Endothelial cell of umbilical vein (primary cell): ENCODE measurements around the gene ARHGEF28. TPM values are rescaled to one million over a fixed set of nuclear protein-coding genes. Genes with fewer than 3 reads are reported as not detected.

ENCODE experiments used
- BruUV-seq: library from RNA; stranded (reverse); fragments of 400-500 nt; replicated peaks from 2 replicates; lab custom pipeline; 2021; lab: Mats Ljungman, UMichigan
- CTCF ChIA-PET: fragments of 300-600, 350-600 bp; sonication (Branson Sonifier 250); formaldehyde crosslinking; loops from one replicate; lab custom pipeline; 2021; ENCODE audit warnings: antibody characterized with exemption, inconsistent platforms; lab: Charles Lee
- POLR2A ChIA-PET: fragments of 300-600, 350-600 bp; sonication (Branson Sonifier 250); formaldehyde crosslinking; loops from one replicate; lab custom pipeline; 2021; ENCODE audit warnings: antibody characterized with exemption, inconsistent platforms; lab: Charles Lee
- DNase-seq: peaks from one replicate; pipeline ENCODE4 v3.0.0-alpha.2; 2011; ENCODE audit warnings: low read depth, low spot score
- FAIRE-seq: peaks from 2 replicates; lab custom pipeline; 2011; peaks lifted over from hg19 to GRCh38; lab: Jason Lieb, UNC
- H2AFZ ChIP-seq: 2 replicates; pipeline ENCODE4 v1.6.0; 2012; ENCODE audit warnings: low read depth, low read length, control low read depth, inconsistent platforms
- H3K27ac ChIP-seq: 2 replicates; pipeline ENCODE4 v1.5.1; 2011; ENCODE audit warnings: low read depth, mild to moderate bottlenecking, control low read depth, low read length, moderate library complexity; ENCODE audit not compliant: insufficient read depth
- H3K27me3 ChIP-seq, 2 experiments: 2 replicates each; pipeline versions ENCODE4 v1.6.0 to v1.6.1; 2011; ENCODE audit warnings: low read length in 2 of 2, mixed read lengths in 1 of 2; ENCODE audit not compliant: control insufficient read depth in 2 of 2, insufficient read depth in 2 of 2
- H3K36me3 ChIP-seq, 2 experiments: 2 replicates in 1 of 2; 3 replicates in 1 of 2; pipeline ENCODE4 v1.5.1; 2011; ENCODE audit warnings: low read length in 2 of 2, mild to moderate bottlenecking in 1 of 2, moderate library complexity in 1 of 2; ENCODE audit not compliant: control insufficient read depth in 2 of 2, insufficient read depth in 2 of 2; ENCODE audit errors: extremely low read depth in 1 of 2
- H3K4me1 ChIP-seq: 3 replicates; pipeline ENCODE4 v1.5.1; 2011; ENCODE audit warnings: mild to moderate bottlenecking, low read length; ENCODE audit not compliant: control insufficient read depth, insufficient read depth; ENCODE audit errors: extremely low read depth
- H3K4me2 ChIP-seq: 2 replicates; pipeline ENCODE4 v1.6.1; 2011; ENCODE audit warnings: low read length, control low read depth, mixed read lengths; ENCODE audit not compliant: insufficient read depth
- H3K4me3 ChIP-seq, 3 experiments: fragments of 200-600 bp in 1 of 3; sonication (generic), shearing (Covaris generic) in 1 of 3; replicated peaks in 1 of 3; 2 replicates each; pipeline ENCODE4 v1.5.1; 2011 to 2016; ENCODE audit warnings: control low read depth in 3 of 3, low read length in 3 of 3, mild to moderate bottlenecking in 2 of 3, inconsistent platforms in 1 of 3, low read depth in 1 of 3, moderate library complexity in 1 of 3; ENCODE audit not compliant: insufficient read depth in 1 of 3
- H3K79me2 ChIP-seq: 2 replicates; pipeline ENCODE4 v1.6.0; 2012; ENCODE audit warnings: low read length, inconsistent platforms; ENCODE audit not compliant: control insufficient read depth, insufficient read depth
- H3K9ac ChIP-seq: replicated peaks from 2 replicates; pipeline ENCODE3; 2011; ENCODE audit warnings: low read length, control low read depth; ENCODE audit not compliant: insufficient read depth; ENCODE audit errors: extremely low read depth
- H3K9me1 ChIP-seq: replicated peaks from 3 replicates; pipeline ENCODE4 v1.6.0; 2011; ENCODE audit warnings: mild to moderate bottlenecking, low read length; ENCODE audit not compliant: control insufficient read depth, insufficient read depth; ENCODE audit errors: extremely low read depth
- H3K9me3 ChIP-seq: replicated peaks from 2 replicates; pipeline ENCODE4 v1.5.1; 2012; ENCODE audit warnings: low read length, inconsistent platforms; ENCODE audit not compliant: control insufficient read depth, insufficient read depth
- H4K20me1 ChIP-seq: replicated peaks from 2 replicates; pipeline ENCODE3; 2011; ENCODE audit warnings: mild to moderate bottlenecking, low read length; ENCODE audit not compliant: control insufficient read depth, insufficient read depth; ENCODE audit errors: extremely low read depth
- EZH2 ChIP-seq: IDR thresholded peaks from 2 replicates; pipeline ENCODE4 v1.6.1; 2012; ENCODE audit warnings: borderline replicate concordance, low read depth, mild to moderate bottlenecking, moderate library complexity, low read length, inconsistent platforms; ENCODE audit not compliant: severe bottlenecking
- FOS ChIP-seq: IDR thresholded peaks from 2 replicates; pipeline ENCODE4 v1.6.1; 2011; ENCODE audit warnings: mild to moderate bottlenecking, low read length, moderate library complexity, borderline replicate concordance; ENCODE audit not compliant: insufficient read depth
- JUN ChIP-seq: IDR thresholded peaks from 2 replicates; pipeline ENCODE4 v1.6.1; 2011; ENCODE audit warnings: borderline replicate concordance, low read depth; ENCODE audit not compliant: insufficient read length, insufficient read depth
- MYC ChIP-seq: IDR thresholded peaks from one replicate; pipeline ENCODE4 v1.6.1; 2011; ENCODE audit warnings: mild to moderate bottlenecking, low read depth, low read length
- POLR2AphosphoS5 ChIP-seq: IDR thresholded peaks from 2 replicates; pipeline ENCODE4 v1.6.1; 2012; ENCODE audit warnings: low read depth, mild to moderate bottlenecking, control low read depth, low read length, moderate library complexity; ENCODE audit not compliant: insufficient read depth
- dilution Hi-C: fragments of 300-500 bp; cut with MboI; formaldehyde crosslinking; loops from one replicate; pipeline ENCODE4 v1.15.0; 2019; ENCODE audit warnings: low sequenced_read_pairs; ENCODE audit not compliant: extremely low pct_ligation_motif_present
- intact Hi-C: fragments of 100-400 bp; cut with micrococcal nuclease; formaldehyde crosslinking; loops from one replicate; pipeline ENCODE4 v1.10.0; 2022
- polyA plus RNA-seq, 4 experiments: library from polyadenylated mRNA; depleted of rRNA in 3 of 4; stranded (reverse) in 3 of 4; unstranded in 1 of 4; fragments of >200 nt; gene quantifications; 2 replicates each; pipeline versions ENCODE4 v1.2.1 to v1.2.3, GENCODE V29; 2011 to 2012; ENCODE audit warnings: missing spikeins in 1 of 4
- total RNA-seq: library from RNA; stranded (reverse); gene quantifications from 2 replicates; pipeline ENCODE4 v1.2.3, GENCODE V29; 2021
- TF ChIP-seq, protein P1 (sequence below): IDR thresholded peaks from 2 replicates; pipeline ENCODE4 v1.6.1; 2011; ENCODE audit not compliant: insufficient read depth, insufficient read length
- TF ChIP-seq, protein P2 (sequence below), 2 donors: IDR thresholded peaks; 1 replicate in 1 of 2; 2 replicates in 1 of 2; pipeline ENCODE4 v1.5.1; 2011; ENCODE audit warnings: low read length in 2 of 2, mild to moderate bottlenecking in 2 of 2, moderate library complexity in 2 of 2, control low read depth in 1 of 2, inconsistent platforms in 1 of 2, low read depth in 1 of 2; ENCODE audit not compliant: insufficient read depth in 1 of 2; ENCODE audit errors: extremely low read depth in 1 of 2

The ARHGEF28 gene
- total and polyA plus RNA-seq, 2 donors (not counting 3 experiments of a cell fraction or from before 2014, with no cell fraction given): 29.5 to 108 TPM

DNA sequence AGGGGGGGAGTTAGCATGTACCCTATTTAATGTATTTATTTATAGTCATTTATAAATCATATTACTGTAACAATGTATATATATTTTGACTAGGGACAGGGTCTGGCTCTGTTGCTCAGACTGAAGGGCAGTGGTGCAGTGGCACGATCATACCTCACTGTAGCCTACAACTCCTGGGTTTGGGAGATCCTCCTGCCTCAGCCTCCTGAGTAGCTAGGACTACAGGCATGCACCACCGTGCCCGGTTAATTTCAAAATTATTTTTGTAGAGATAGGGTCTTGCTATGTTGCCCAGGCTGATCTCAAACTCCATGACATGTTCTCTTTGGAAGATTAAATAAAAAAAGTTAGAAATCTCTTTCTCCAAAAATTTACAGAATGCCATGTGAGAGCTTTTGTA is 52.8 kb downstream of the ARHGEF28 start:
- dilution Hi-C loops: no loop called here

More for the DNA sequence above, 52.8 kb downstream of the ARHGEF28 start:
- intact Hi-C loops: no loop called here
- ChIA-PET CTCF (interaction anchor here (0.6 to 2.6 kb wide), 5 partner anchors 11 to 109 kb away, joined by 3 to 6 read pairs (median 4); no protein-coding TSS in a partner anchor), POLR2A (no interaction called here)
- H3K4me1 ChIP-seq: peaks cover 13% of the 10 kb centered on the region
- TF ChIP-seq FOS: no peak
- TF ChIP-seq POLR2AphosphoS5: no peak
- TF ChIP-seq JUN: no peak
- TF ChIP-seq EZH2: no peak
- TF ChIP-seq, protein P1, sequence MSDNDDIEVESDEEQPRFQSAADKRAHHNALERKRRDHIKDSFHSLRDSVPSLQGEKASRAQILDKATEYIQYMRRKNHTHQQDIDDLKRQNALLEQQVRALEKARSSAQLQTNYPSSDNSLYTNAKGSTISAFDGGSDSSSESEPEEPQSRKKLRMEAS: no peak
- TF ChIP-seq, protein P2, sequence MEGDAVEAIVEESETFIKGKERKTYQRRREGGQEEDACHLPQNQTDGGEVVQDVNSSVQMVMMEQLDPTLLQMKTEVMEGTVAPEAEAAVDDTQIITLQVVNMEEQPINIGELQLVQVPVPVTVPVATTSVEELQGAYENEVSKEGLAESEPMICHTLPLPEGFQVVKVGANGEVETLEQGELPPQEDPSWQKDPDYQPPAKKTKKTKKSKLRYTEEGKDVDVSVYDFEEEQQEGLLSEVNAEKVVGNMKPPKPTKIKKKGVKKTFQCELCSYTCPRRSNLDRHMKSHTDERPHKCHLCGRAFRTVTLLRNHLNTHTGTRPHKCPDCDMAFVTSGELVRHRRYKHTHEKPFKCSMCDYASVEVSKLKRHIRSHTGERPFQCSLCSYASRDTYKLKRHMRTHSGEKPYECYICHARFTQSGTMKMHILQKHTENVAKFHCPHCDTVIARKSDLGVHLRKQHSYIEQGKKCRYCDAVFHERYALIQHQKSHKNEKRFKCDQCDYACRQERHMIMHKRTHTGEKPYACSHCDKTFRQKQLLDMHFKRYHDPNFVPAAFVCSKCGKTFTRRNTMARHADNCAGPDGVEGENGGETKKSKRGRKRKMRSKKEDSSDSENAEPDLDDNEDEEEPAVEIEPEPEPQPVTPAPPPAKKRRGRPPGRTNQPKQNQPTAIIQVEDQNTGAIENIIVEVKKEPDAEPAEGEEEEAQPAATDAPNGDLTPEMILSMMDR (IDR thresholded peaks at IDR 0.05; ENCODE audit: extremely low read depth in 1 of 2, insufficient read depth in 1 of 2, low read depth in 1 of 2, low read length in 2 of 2): no peak
- TF ChIP-seq MYC: no peak
- H3K27ac ChIP-seq: no peak overlapping the region
- H3K9me3 ChIP-seq: no peaks in the 10 kb centered on the region
- no peak overlapping the region for H3K9ac ChIP-seq
- H4K20me1 ChIP-seq: peaks cover 2% of the 10 kb centered on the region
- BruUV-seq: no TSS peak
- H3K9me1 ChIP-seq: peaks cover 3% of the 10 kb centered on the region
- no peak overlapping the region for H3K4me2 ChIP-seq
- H2AFZ ChIP-seq: no peak overlapping the region
- FAIRE-seq: no peak
- H3K36me3 ChIP-seq: peaks cover 3% of the 10 kb centered on the region in 2 experiments
- H3K79me2 ChIP-seq: peaks cover 92% of the 10 kb centered on the region
- no peak overlapping the region for H3K4me3 ChIP-seq
- no peaks in the 10 kb centered on the region for H3K27me3 ChIP-seq
- no peak for DNase-seq
